A673 (cell line): Measurements from ENCODE around the gene ICAM2. TPM values are rescaled to one million over a fixed set of nuclear protein-coding genes. Genes with fewer than 3 reads are reported as not detected.
"Not testable (repeated sequence)": the region's sequence is repeated elsewhere in the genome, so short reads cannot be mapped to it uniquely, and the experiment has no call there.

Experiments
- BruUV-seq: library from RNA; stranded (reverse); fragments of 400-500 nt; replicated peaks from 2 replicates; lab custom pipeline; 2021; lab: Mats Ljungman, UMichigan
- CTCF ChIA-PET: fragments of 300-600 bp; sonication (Branson Sonifier 250); formaldehyde crosslinking; loops from one replicate; lab custom pipeline; 2022; ENCODE audit warnings: antibody characterized with exemption; lab: Charles Lee
- POLR2A ChIA-PET: fragments of 300-600 bp; sonication (Branson Sonifier 250); formaldehyde crosslinking; loops from one replicate; lab custom pipeline; 2022; ENCODE audit warnings: antibody characterized with exemption; ENCODE audit not compliant: low non-redundant PET; lab: Charles Lee
- DNase-seq: peaks from one replicate; pipeline ENCODE4 v3.0.0-alpha.2; 2015; ENCODE audit warnings: low spot score
- H3K27ac ChIP-seq: fragments of 200-600 bp; sonication (generic); 2 replicates; pipeline ENCODE4 v1.5.1; 2016; ENCODE audit warnings: mixed run types, low read depth, mild to moderate bottlenecking, mixed read lengths, antibody characterized with exemption, low read length; ENCODE audit not compliant: poor library complexity, severe bottlenecking
- H3K27me3 ChIP-seq: fragments of 200-600 bp; sonication (generic); replicated peaks from 2 replicates; pipeline ENCODE4 v1.6.1; 2017; ENCODE audit warnings: mixed run types, low read depth, mild to moderate bottlenecking, mixed read lengths, antibody characterized with exemption, low read length; ENCODE audit not compliant: insufficient read depth, poor library complexity
- H3K36me3 ChIP-seq: fragments of 200-600 bp; sonication (generic); 2 replicates; pipeline ENCODE4 v1.6.1; 2016; ENCODE audit warnings: mixed run types, mild to moderate bottlenecking, mixed read lengths, antibody characterized with exemption, low read length; ENCODE audit not compliant: insufficient read depth, poor library complexity, severe bottlenecking
- H3K4me1 ChIP-seq: fragments of 200-600 bp; sonication (generic); 2 replicates; pipeline ENCODE4 v1.6.1; 2017; ENCODE audit warnings: mixed run types, mild to moderate bottlenecking, mixed read lengths, antibody characterized with exemption, low read length; ENCODE audit not compliant: insufficient read depth, poor library complexity, severe bottlenecking
- H3K4me3 ChIP-seq: fragments of 200-600 bp; sonication (generic); 2 replicates; pipeline ENCODE4 v1.5.1; 2016; ENCODE audit warnings: low read depth, mixed run types, mild to moderate bottlenecking, mixed read lengths, low read length; ENCODE audit not compliant: poor library complexity, severe bottlenecking
- H3K9me3 ChIP-seq: fragments of 200-600 bp; sonication (generic); 2 replicates; pipeline ENCODE4 v1.6.1; 2016; ENCODE audit warnings: mixed run types, low read depth, mild to moderate bottlenecking, mixed read lengths, antibody characterized with exemption, low read length; ENCODE audit not compliant: poor library complexity, severe bottlenecking
- CTCF ChIP-seq: fragments of 300-800, 200-600 bp; sonication (generic); conservative IDR thresholded peaks from 2 replicates; pipeline ENCODE4 v1.5.1; 2017; ENCODE audit warnings: low read depth, mild to moderate bottlenecking, antibody characterized with exemption, low read length, moderate library complexity, mixed read lengths
- EZH2 ChIP-seq: fragments of 200-600 bp; sonication (generic); IDR thresholded peaks from 2 replicates; pipeline ENCODE4 v1.6.1; 2017; ENCODE audit warnings: borderline replicate concordance, low read depth, mild to moderate bottlenecking, mixed read lengths, antibody characterized with exemption, low read length; ENCODE audit not compliant: poor library complexity, severe bottlenecking
- intact Hi-C: fragments of 100-400 bp; cut with micrococcal nuclease; formaldehyde crosslinking; loops from one replicate; pipeline ENCODE4 v1.10.0; 2022; ENCODE audit not compliant: unreplicated experiment
- total RNA-seq: library from RNA; stranded (reverse); gene quantifications from 2 replicates; pipeline ENCODE4 v1.2.3, GENCODE V29; 2021

Gene ICAM2
- total RNA-seq, 1 experiment from 2014 or later: 0.99 TPM

DNA sequence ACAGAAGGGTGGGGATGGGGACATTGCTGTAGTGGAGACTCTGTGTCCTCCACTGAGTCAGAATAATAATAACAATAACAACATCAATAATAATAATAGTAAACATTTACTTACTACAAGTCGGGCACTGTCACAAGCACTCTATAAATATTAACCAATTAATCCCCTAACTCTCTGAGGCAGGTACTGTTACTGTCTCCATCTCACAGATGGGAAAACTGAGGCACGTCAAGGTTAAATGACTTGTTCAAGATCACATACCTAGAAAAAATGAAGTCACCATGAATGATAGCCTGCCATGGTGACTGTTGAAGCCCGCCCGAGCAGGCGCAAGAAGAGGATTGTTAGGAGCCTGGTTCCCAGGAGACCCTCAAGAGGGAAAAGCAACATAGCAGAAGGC, 12.1 kb downstream of the ICAM2 start:
- Histone ChIP-seq H3K27ac (no peak overlapping the region), H3K4me3 (no peak overlapping the region), H3K4me1 (no peaks in the 10 kb centered on the region), H3K36me3 (no peaks in the 10 kb centered on the region), H3K9me3 (no peaks in the 10 kb centered on the region), H3K27me3 (peaks cover 3% of the 10 kb centered on the region)
- ChIA-PET CTCF (no interaction called here), POLR2A (no interaction called here)
- no peak for TF ChIP-seq EZH2
- no peak for TF ChIP-seq CTCF
- DNase-seq: no peak
- no TSS peak for BruUV-seq
- intact Hi-C loops: no loop called here

GRCh38 chr17:64007838-64008282, 12.6 kb downstream of the ICAM2 start:
- peaks cover 3% of the 10 kb centered on the region for H3K27me3 ChIP-seq
- H3K4me3 ChIP-seq: no peak overlapping the region
- TF ChIP-seq CTCF (no peak), EZH2 (no peak)
- BruUV-seq: no TSS peak
- ChIA-PET CTCF (no interaction called here), POLR2A (interaction anchor here (0.6 kb wide), 1 partner anchor 144 kb away, joined by 4 read pairs; no protein-coding TSS in a partner anchor)
- H3K27ac ChIP-seq: no peak overlapping the region
- no peaks in the 10 kb centered on the region for H3K4me1 ChIP-seq
- no peaks in the 10 kb centered on the region for H3K9me3 ChIP-seq
- no peak for DNase-seq
- intact Hi-C loops: no loop called here
- no peaks in the 10 kb centered on the region for H3K36me3 ChIP-seq

DNA sequence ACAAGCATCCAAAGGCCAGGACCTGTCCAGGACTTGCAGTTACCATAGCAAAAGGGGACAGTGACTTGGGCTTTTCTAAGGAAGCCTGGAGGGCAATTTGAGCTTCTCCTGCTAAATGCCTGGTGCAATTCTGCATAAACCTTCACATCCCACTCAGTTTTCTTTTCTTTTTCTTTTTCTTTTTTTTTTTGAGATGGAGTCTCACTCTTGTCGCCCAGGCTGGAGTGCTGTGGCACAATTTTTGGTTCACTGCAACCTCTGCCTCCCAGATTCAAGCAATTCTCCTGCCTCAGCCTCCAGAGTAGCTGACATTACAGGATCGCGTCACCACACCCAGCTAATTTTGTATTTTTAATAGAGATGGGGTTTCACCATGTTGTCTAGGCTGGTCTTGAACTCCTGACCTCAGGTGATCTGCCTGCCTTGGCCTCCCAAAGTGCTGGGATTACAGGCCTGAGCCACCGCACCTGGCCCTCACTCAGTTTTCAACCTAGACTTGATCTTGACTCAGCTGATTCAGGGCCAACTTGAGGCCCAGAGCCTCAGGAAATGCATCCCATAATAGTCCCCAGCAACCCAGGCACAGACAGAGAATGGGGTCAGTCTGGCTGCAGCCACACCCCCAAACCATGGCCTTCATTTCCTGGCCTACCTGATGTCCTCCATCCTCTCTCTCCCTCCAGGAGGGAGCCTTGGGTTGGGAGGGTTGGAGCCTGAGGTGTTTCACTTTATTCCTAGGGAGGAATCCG, 13.2 kb downstream of the ICAM2 start:
- CTCF ChIA-PET, H3K4me3 ChIP-seq, DNase-seq, H3K9me3 ChIP-seq, H3K36me3 ChIP-seq, H3K4me1 ChIP-seq, H3K27ac ChIP-seq, intact Hi-C loops, BruUV-seq, H3K27me3 ChIP-seq: not testable (repeated sequence)
- POLR2A ChIA-PET: interaction anchor here (0.6 kb wide), 1 partner anchor 145 kb away, joined by 4 read pairs; no protein-coding TSS in a partner anchor
